22Rv1 (cell line): ENCODE results near the gene PRADC1.

Experiments
- ZFX ChIP-seq: fragments of 450-650 bp; IDR thresholded peaks from 2 replicates; pipeline ENCODE4 v1.6.1; 2017; ENCODE audit warnings: antibody characterized with exemption, borderline replicate concordance
- TF ChIP-seq, protein P1 (sequence below): fragments of 450-650 bp; IDR thresholded peaks from 2 replicates; pipeline ENCODE4 v1.5.1; 2017; ENCODE audit warnings: mild to moderate bottlenecking

DNA sequence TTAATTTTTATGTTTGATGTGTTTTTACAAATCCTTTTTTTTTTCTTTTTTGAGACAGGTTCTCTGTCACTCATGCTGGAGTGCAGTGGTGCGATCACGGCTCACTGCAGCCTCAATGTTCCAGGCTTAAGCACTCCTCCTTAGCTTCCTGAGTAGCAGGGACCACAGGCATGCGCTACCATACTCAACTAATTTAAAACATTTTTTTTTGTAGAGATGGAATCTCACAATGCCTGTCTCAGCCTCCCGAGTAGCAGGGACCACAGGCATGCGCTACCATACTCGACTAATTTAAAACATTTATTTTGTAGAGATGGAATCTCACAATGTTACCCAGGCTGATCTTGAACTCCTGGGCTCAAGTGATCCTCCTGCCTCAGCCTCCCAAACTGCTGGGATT, 27.4 kb downstream of the PRADC1 start:
- TF ChIP-seq, protein P1, sequence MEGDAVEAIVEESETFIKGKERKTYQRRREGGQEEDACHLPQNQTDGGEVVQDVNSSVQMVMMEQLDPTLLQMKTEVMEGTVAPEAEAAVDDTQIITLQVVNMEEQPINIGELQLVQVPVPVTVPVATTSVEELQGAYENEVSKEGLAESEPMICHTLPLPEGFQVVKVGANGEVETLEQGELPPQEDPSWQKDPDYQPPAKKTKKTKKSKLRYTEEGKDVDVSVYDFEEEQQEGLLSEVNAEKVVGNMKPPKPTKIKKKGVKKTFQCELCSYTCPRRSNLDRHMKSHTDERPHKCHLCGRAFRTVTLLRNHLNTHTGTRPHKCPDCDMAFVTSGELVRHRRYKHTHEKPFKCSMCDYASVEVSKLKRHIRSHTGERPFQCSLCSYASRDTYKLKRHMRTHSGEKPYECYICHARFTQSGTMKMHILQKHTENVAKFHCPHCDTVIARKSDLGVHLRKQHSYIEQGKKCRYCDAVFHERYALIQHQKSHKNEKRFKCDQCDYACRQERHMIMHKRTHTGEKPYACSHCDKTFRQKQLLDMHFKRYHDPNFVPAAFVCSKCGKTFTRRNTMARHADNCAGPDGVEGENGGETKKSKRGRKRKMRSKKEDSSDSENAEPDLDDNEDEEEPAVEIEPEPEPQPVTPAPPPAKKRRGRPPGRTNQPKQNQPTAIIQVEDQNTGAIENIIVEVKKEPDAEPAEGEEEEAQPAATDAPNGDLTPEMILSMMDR, result no peak
- TF ChIP-seq ZFX, result no peak
